HEK293 (cell line): ENCODE measurements around the gene SLC44A1.

Experiments used
- CTCF ChIA-PET: fragments of 350-600 bp; formaldehyde crosslinking; extraction: SDS; loops from one replicate; lab custom pipeline; 2021; ENCODE audit warnings: antibody characterized with exemption; lab: Yijun Ruan, JAX
- POLR2A ChIA-PET: fragments of 300-600 bp; formaldehyde crosslinking; extraction: SDS; loops from one replicate; lab custom pipeline; 2020; ENCODE audit warnings: antibody characterized with exemption, inconsistent platforms; lab: Yijun Ruan, JAX
- H3K27ac ChIP-seq: fragments of 200-500 bp; sonication (Bioruptor generic); 2 replicates; pipeline ENCODE4 v1.5.1; 2014; ENCODE audit warnings: low read depth, low read length, control low read depth, inconsistent platforms; ENCODE audit errors: extremely low read depth
- H3K36me3 ChIP-seq, 2 experiments: fragments of 200-500 bp in 1 of 2; sonication (Bioruptor generic) in 1 of 2; 1 replicate in 1 of 2; 2 replicates in 1 of 2; pipeline ENCODE4 v1.5.1; 2014 to 2017; ENCODE audit warnings: inconsistent platforms in 2 of 2, low read length in 2 of 2; ENCODE audit not compliant: control insufficient read depth in 2 of 2, insufficient read depth in 1 of 2
- H3K4me1 ChIP-seq: fragments of 200-500 bp; sonication (Bioruptor generic); 2 replicates; pipeline ENCODE4 v1.5.1; 2014; ENCODE audit warnings: mild to moderate bottlenecking, low read length, inconsistent platforms; ENCODE audit not compliant: control insufficient read depth, insufficient read depth
- H3K4me3 ChIP-seq: 2 replicates; pipeline ENCODE4 v1.5.1; 2011; ENCODE audit warnings: low read depth, mild to moderate bottlenecking, control low read depth, low read length, moderate library complexity
- H3K9me3 ChIP-seq: fragments of 200-500 bp; sonication (Bioruptor generic); 2 replicates; pipeline ENCODE4 v1.5.1; 2014; ENCODE audit warnings: low read depth, low read length, inconsistent platforms; ENCODE audit not compliant: control insufficient read depth, insufficient read depth
- GLI2 ChIP-seq: fragments of 450-650 bp; formaldehyde crosslinking; IDR thresholded peaks from 2 replicates; pipeline ENCODE4; 2017; ENCODE audit warnings: missing biosample characterization, missing genetic modification characterization, low read depth, borderline replicate concordance
- GLI4 ChIP-seq: fragments of 450-650 bp; formaldehyde crosslinking; IDR thresholded peaks from 2 replicates; pipeline ENCODE4 v1.5.1; 2016; ENCODE audit warnings: missing biosample characterization, missing genetic modification characterization
- HOXA7 ChIP-seq: sonication (generic); formaldehyde crosslinking; IDR thresholded peaks from 2 replicates; pipeline ENCODE4 v1.8.1; 2022; ENCODE audit warnings: missing genetic modification reagents, borderline replicate concordance
- PRDM1 ChIP-seq: fragments of 450-650 bp; formaldehyde crosslinking; IDR thresholded peaks from 2 replicates; pipeline ENCODE4; 2016; ENCODE audit warnings: missing biosample characterization, missing genetic modification characterization
- SP2 ChIP-seq: fragments of 450-650 bp; formaldehyde crosslinking; IDR thresholded peaks from 2 replicates; pipeline ENCODE4 v1.5.1; 2016; ENCODE audit warnings: missing biosample characterization, missing genetic modification characterization
- TRIM28 ChIP-seq: IDR thresholded peaks from 2 replicates; pipeline ENCODE4 v1.6.1; 2011; ENCODE audit warnings: low read length, control low read depth, borderline replicate concordance
- ZNF2 ChIP-seq: fragments of 450-650 bp; formaldehyde crosslinking; IDR thresholded peaks from 2 replicates; pipeline ENCODE4 v1.5.1; 2016; ENCODE audit warnings: missing biosample characterization, missing genetic modification characterization
- ZNF202 ChIP-seq: fragments of 450-650 bp; formaldehyde crosslinking; IDR thresholded peaks from 2 replicates; pipeline ENCODE4 v1.5.1; 2016; ENCODE audit warnings: missing biosample characterization, missing genetic modification characterization, borderline replicate concordance
- ZNF416 ChIP-seq: fragments of 450-650 bp; formaldehyde crosslinking; IDR thresholded peaks from 2 replicates; pipeline ENCODE4 v1.5.1; 2016; ENCODE audit warnings: missing biosample characterization, missing genetic modification characterization
- ZNF48 ChIP-seq: fragments of 450-650 bp; formaldehyde crosslinking; IDR thresholded peaks from 2 replicates; pipeline ENCODE4 v1.5.1; 2016; ENCODE audit warnings: missing biosample characterization, missing genetic modification characterization
- ZNF510 ChIP-seq: fragments of 450-650 bp; formaldehyde crosslinking; IDR thresholded peaks from 2 replicates; pipeline ENCODE4 v1.5.1; 2018; ENCODE audit warnings: mild to moderate bottlenecking, missing genetic modification characterization, missing biosample characterization; ENCODE audit not compliant: insufficient replicate concordance
- ZNF544 ChIP-seq: fragments of 450-650 bp; formaldehyde crosslinking; IDR thresholded peaks from 2 replicates; pipeline ENCODE4 v1.5.0; 2017; ENCODE audit warnings: missing biosample characterization, missing genetic modification characterization
- ZNF623 ChIP-seq: fragments of 450-650 bp; formaldehyde crosslinking; IDR thresholded peaks from 2 replicates; pipeline ENCODE4 v1.5.1; 2016; ENCODE audit warnings: missing biosample characterization, missing genetic modification characterization
- TF ChIP-seq, protein P1 (sequence below): fragments of 450-650 bp; formaldehyde crosslinking; IDR thresholded peaks from 2 replicates; pipeline ENCODE4 v1.5.1; 2017; ENCODE audit warnings: missing biosample characterization, missing genetic modification characterization
- TF ChIP-seq, protein P2 (sequence below): fragments of 450-650 bp; formaldehyde crosslinking; IDR thresholded peaks from 2 replicates; pipeline ENCODE4 v1.5.1; 2016; ENCODE audit warnings: missing biosample characterization, missing genetic modification characterization
- TF ChIP-seq, protein P3 (sequence below): fragments of 450-650 bp; formaldehyde crosslinking; IDR thresholded peaks from 2 replicates; pipeline ENCODE4 v1.5.0; 2017; ENCODE audit warnings: missing biosample characterization, missing genetic modification characterization, borderline replicate concordance
- TF ChIP-seq, protein P4 (sequence below): fragments of 450-650 bp; formaldehyde crosslinking; IDR thresholded peaks from 2 replicates; pipeline ENCODE4 v1.5.1; 2016; ENCODE audit warnings: missing biosample characterization, missing genetic modification characterization
- TF ChIP-seq, protein P5 (sequence below): fragments of 450-650 bp; formaldehyde crosslinking; IDR thresholded peaks from 2 replicates; pipeline ENCODE4 v1.5.1; 2016; ENCODE audit warnings: missing biosample characterization, missing genetic modification characterization

Gene SLC44A1

DNA sequence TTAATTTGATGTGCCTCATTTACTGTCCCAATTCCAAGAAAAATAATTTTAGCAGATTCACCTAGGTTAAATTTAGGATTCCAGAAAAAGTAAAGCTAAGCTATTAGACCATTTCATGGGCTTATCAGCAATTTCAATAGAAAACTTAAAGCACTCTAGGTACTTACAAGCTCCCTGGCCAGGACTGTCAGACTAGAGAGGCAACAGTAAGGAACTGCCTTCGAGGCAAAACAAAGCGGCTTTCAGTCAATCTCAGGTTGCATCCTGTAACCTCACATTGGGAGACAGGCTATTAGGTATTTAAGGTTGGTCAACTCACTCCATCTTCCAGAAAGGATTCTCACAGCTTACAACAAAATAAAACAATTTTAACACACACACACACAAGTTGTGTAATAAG is 154.7 kb downstream of the SLC44A1 start:
- ChIA-PET CTCF (no interaction called here), POLR2A (no interaction called here)
- H3K36me3 ChIP-seq = no peaks in the 10 kb centered on the region
- TF ChIP-seq, protein P1, sequence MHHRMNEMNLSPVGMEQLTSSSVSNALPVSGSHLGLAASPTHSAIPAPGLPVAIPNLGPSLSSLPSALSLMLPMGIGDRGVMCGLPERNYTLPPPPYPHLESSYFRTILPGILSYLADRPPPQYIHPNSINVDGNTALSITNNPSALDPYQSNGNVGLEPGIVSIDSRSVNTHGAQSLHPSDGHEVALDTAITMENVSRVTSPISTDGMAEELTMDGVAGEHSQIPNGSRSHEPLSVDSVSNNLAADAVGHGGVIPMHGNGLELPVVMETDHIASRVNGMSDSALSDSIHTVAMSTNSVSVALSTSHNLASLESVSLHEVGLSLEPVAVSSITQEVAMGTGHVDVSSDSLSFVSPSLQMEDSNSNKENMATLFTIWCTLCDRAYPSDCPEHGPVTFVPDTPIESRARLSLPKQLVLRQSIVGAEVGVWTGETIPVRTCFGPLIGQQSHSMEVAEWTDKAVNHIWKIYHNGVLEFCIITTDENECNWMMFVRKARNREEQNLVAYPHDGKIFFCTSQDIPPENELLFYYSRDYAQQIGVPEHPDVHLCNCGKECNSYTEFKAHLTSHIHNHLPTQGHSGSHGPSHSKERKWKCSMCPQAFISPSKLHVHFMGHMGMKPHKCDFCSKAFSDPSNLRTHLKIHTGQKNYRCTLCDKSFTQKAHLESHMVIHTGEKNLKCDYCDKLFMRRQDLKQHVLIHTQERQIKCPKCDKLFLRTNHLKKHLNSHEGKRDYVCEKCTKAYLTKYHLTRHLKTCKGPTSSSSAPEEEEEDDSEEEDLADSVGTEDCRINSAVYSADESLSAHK (tag by site-specific recombination) = no peak
- TF ChIP-seq, protein P2, sequence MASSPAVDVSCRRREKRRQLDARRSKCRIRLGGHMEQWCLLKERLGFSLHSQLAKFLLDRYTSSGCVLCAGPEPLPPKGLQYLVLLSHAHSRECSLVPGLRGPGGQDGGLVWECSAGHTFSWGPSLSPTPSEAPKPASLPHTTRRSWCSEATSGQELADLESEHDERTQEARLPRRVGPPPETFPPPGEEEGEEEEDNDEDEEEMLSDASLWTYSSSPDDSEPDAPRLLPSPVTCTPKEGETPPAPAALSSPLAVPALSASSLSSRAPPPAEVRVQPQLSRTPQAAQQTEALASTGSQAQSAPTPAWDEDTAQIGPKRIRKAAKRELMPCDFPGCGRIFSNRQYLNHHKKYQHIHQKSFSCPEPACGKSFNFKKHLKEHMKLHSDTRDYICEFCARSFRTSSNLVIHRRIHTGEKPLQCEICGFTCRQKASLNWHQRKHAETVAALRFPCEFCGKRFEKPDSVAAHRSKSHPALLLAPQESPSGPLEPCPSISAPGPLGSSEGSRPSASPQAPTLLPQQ = no peak
- TF ChIP-seq ZNF2 (tag by site-specific recombination) (no peak), PRDM1 (tag by site-specific recombination) (no peak), ZNF510 (tag by site-specific recombination) (no peak)
- TF ChIP-seq, protein P3, sequence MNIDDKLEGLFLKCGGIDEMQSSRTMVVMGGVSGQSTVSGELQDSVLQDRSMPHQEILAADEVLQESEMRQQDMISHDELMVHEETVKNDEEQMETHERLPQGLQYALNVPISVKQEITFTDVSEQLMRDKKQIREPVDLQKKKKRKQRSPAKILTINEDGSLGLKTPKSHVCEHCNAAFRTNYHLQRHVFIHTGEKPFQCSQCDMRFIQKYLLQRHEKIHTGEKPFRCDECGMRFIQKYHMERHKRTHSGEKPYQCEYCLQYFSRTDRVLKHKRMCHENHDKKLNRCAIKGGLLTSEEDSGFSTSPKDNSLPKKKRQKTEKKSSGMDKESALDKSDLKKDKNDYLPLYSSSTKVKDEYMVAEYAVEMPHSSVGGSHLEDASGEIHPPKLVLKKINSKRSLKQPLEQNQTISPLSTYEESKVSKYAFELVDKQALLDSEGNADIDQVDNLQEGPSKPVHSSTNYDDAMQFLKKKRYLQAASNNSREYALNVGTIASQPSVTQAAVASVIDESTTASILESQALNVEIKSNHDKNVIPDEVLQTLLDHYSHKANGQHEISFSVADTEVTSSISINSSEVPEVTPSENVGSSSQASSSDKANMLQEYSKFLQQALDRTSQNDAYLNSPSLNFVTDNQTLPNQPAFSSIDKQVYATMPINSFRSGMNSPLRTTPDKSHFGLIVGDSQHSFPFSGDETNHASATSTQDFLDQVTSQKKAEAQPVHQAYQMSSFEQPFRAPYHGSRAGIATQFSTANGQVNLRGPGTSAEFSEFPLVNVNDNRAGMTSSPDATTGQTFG (tag by site-specific recombination) = no peak
- TF ChIP-seq, protein P4, sequence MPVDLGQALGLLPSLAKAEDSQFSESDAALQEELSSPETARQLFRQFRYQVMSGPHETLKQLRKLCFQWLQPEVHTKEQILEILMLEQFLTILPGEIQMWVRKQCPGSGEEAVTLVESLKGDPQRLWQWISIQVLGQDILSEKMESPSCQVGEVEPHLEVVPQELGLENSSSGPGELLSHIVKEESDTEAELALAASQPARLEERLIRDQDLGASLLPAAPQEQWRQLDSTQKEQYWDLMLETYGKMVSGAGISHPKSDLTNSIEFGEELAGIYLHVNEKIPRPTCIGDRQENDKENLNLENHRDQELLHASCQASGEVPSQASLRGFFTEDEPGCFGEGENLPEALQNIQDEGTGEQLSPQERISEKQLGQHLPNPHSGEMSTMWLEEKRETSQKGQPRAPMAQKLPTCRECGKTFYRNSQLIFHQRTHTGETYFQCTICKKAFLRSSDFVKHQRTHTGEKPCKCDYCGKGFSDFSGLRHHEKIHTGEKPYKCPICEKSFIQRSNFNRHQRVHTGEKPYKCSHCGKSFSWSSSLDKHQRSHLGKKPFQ (tag by site-specific recombination) = no peak
- no peak overlapping the region for H3K27ac ChIP-seq
- 0 out of 2 replicates have a peak, but pooled peaks cover 3% of the 10 kb centered on the region for H3K4me1 ChIP-seq
- no peak overlapping the region for H3K4me3 ChIP-seq
- H3K9me3 ChIP-seq = no peaks in the 10 kb centered on the region

DNA sequence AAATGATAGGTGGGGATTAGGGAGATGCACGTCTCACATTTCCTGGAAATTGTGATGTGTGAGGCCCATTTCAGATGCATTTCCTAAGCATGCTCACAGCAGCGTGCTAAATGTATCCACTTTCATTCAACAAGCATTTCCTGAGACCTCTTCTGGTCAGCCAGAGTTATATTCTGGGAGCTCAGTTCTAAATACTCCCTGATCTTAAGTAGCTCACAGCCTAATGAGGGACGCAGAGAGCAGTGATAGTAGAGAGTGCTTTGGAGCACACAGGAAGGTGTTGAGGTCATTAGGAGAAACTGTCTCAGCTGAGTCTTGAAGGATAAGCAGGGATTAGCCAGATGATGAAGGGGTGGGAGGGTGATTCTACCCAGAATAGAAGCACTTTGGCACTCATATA is 157.2 kb downstream of the SLC44A1 start:
- Histone ChIP-seq H3K9me3 (no peaks in the 10 kb centered on the region), H3K4me3 (no peak overlapping the region), H3K4me1 (no peaks in the 10 kb centered on the region), H3K27ac (no peak overlapping the region), H3K36me3 (no peaks in the 10 kb centered on the region)
- no peak for TF ChIP-seq ZNF416
- TF ChIP-seq ZNF623 (tag by site-specific recombination) = no peak
- no peak for TF ChIP-seq GLI4 (tag by site-specific recombination)
- no peak for TF ChIP-seq GLI2 (tag by site-specific recombination)
- TF ChIP-seq ZNF544 (tag by site-specific recombination) = no peak
- no peak for TF ChIP-seq TRIM28
- TF ChIP-seq, protein P2 = no peak
- no peak for TF ChIP-seq ZNF202 (tag by site-specific recombination)
- no peak for TF ChIP-seq HOXA7 (CRISPR knock-in tag)
- no peak for TF ChIP-seq ZNF48 (tag by site-specific recombination)
- TF ChIP-seq, protein P5, sequence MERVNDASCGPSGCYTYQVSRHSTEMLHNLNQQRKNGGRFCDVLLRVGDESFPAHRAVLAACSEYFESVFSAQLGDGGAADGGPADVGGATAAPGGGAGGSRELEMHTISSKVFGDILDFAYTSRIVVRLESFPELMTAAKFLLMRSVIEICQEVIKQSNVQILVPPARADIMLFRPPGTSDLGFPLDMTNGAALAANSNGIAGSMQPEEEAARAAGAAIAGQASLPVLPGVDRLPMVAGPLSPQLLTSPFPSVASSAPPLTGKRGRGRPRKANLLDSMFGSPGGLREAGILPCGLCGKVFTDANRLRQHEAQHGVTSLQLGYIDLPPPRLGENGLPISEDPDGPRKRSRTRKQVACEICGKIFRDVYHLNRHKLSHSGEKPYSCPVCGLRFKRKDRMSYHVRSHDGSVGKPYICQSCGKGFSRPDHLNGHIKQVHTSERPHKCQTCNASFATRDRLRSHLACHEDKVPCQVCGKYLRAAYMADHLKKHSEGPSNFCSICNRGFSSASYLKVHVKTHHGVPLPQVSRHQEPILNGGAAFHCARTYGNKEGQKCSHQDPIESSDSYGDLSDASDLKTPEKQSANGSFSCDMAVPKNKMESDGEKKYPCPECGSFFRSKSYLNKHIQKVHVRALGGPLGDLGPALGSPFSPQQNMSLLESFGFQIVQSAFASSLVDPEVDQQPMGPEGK (tag by site-specific recombination) = no peak
- no peak for TF ChIP-seq SP2
- CTCF ChIA-PET = interaction anchor here (0.6 to 0.9 kb wide), 3 partner anchors 16 to 539 kb away, joined by 3 read pairs; no protein-coding TSS in a partner anchor
- POLR2A ChIA-PET = no interaction called here
